Parathyroid adenoma (tissue), 2 donors: ENCODE results near the gene PLEKHA8.

ENCODE experiments used
- H2AFZ ChIP-seq: fragments of 300-600 bp; sonication (generic); one replicate; pipeline ENCODE4 v1.7.0; 2017; ENCODE audit warnings: antibody characterized with exemption, mild to moderate bottlenecking
- H3K27ac ChIP-seq: fragments of 300-600 bp; sonication (generic); one replicate; pipeline ENCODE4 v1.7.0; 2017
- H3K27me3 ChIP-seq: fragments of 300-600 bp; sonication (generic); one replicate; pipeline ENCODE4 v1.7.0; 2017; ENCODE audit warnings: low read length; ENCODE audit not compliant: control insufficient read depth, insufficient read depth
- H3K36me3 ChIP-seq: fragments of 300-600 bp; sonication (generic); one replicate; pipeline ENCODE4 v1.7.0; 2017; ENCODE audit warnings: low read length; ENCODE audit not compliant: control insufficient read depth, insufficient read depth
- H3K4me1 ChIP-seq: fragments of 300-600 bp; sonication (generic); one replicate; pipeline ENCODE4 v1.7.0; 2017; ENCODE audit warnings: control low read depth
- H3K4me2 ChIP-seq: fragments of 300-600 bp; sonication (generic); one replicate; pipeline ENCODE4 v1.7.0; 2017; ENCODE audit warnings: low read length
- H3K4me3 ChIP-seq: fragments of 300-600 bp; sonication (generic); one replicate; pipeline ENCODE4 v1.7.0; 2017; ENCODE audit warnings: low read depth, low read length
- H3K79me2 ChIP-seq: fragments of 300-600 bp; sonication (generic); one replicate; pipeline ENCODE4 v1.7.0; 2017; ENCODE audit warnings: control low read depth
- H3K9ac ChIP-seq: fragments of 300-600 bp; sonication (generic); one replicate; pipeline ENCODE4 v1.7.0; 2017; ENCODE audit warnings: mild to moderate bottlenecking
- H3K9me3 ChIP-seq: fragments of 300-600 bp; sonication (generic); one replicate; pipeline ENCODE4 v1.7.0; 2017; ENCODE audit warnings: low read length; ENCODE audit not compliant: control insufficient read depth
- TF ChIP-seq, protein P1 (sequence below): fragments of 300-600 bp; sonication (generic); IDR thresholded peaks from one replicate; pipeline ENCODE4 v1.7.0; 2017; ENCODE audit warnings: antibody characterized with exemption, mild to moderate bottlenecking
- donor health status: primary hyperparathyroidism.

PLEKHA8 gene

DNA sequence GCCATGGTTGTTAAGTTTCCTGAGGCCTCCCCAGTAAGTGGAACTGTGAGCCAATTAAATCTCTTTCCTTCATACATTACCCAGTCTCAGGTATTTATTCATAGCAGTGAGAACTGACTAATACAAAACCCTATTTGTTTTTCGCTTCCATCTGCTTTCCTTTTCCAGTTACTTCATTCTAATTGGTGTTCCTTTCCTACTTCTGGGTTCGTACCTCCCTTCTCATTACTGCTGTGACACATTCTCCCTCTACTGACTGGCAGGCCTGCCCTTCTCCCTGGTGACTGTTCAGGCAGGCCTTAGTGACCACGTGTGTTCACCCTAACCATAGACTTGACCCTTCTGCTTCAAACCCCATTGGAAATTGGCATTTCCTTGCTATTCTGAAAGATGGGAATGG is 144.2 kb downstream of the PLEKHA8 start:
- Histone ChIP-seq H3K9me3 (no peaks in the 10 kb centered on the region), H3K4me1 (no peaks in the 10 kb centered on the region), H3K9ac (no peak overlapping the region), H2AFZ (peak overlapping the region; percentile 11), H3K4me3 (no peak overlapping the region), H3K27me3 (no peaks in the 10 kb centered on the region), H3K4me2 (no peak overlapping the region), H3K36me3 (no peaks in the 10 kb centered on the region), H3K79me2 (no peaks in the 10 kb centered on the region), H3K27ac (no peak overlapping the region)
- TF ChIP-seq, protein P1, sequence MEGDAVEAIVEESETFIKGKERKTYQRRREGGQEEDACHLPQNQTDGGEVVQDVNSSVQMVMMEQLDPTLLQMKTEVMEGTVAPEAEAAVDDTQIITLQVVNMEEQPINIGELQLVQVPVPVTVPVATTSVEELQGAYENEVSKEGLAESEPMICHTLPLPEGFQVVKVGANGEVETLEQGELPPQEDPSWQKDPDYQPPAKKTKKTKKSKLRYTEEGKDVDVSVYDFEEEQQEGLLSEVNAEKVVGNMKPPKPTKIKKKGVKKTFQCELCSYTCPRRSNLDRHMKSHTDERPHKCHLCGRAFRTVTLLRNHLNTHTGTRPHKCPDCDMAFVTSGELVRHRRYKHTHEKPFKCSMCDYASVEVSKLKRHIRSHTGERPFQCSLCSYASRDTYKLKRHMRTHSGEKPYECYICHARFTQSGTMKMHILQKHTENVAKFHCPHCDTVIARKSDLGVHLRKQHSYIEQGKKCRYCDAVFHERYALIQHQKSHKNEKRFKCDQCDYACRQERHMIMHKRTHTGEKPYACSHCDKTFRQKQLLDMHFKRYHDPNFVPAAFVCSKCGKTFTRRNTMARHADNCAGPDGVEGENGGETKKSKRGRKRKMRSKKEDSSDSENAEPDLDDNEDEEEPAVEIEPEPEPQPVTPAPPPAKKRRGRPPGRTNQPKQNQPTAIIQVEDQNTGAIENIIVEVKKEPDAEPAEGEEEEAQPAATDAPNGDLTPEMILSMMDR, result no peak

DNA sequence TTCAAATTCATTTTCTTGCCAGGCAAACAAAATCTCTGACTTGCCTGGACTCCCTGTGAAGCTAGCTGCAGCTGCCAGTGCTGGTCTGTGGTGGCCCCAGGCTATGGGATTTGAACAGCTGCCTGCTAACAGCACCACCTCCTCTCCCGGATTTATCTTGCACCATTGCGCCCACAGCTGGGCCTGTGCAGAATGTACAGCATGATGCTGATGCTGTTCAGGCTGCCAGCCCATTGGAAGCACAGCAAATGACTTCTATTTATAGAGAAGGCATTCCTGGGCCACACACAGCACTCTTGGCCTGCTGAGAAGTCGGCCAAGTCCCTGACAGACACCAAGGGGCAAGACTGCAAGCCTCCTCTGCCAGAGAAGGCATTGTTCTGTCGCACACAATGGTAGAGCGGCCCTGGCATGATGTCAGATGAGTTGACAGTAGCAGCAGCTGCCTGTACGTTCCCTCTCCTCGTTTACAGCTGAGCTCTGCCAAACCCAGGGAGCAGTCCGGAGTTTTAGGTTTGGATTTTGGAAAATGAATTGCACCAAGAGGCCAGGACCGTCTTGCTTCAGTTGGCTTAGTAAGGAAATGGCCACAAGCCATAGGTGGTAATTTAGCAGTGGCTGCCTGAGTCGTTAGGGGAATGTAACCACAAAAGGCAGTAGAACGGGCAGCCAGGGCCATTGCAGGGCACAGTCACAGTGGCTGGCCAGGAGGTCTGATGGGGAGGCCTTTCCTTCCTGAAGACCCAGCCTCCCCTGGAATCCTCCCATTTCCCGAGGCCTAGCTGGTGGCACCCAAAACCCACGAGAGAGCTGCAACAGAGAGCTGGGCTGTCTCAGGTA is 145.1 kb downstream of the PLEKHA8 start:
- Histone ChIP-seq H3K4me2 (no peak overlapping the region), H3K79me2 (no peaks in the 10 kb centered on the region), H3K36me3 (no peaks in the 10 kb centered on the region), H3K4me3 (no peak overlapping the region), H3K27me3 (no peaks in the 10 kb centered on the region), H3K9me3 (no peaks in the 10 kb centered on the region), H3K9ac (no peak overlapping the region), H3K27ac (no peak overlapping the region), H2AFZ (no peak overlapping the region), H3K4me1 (no peaks in the 10 kb centered on the region)
- TF ChIP-seq, protein P1, result no peak

DNA sequence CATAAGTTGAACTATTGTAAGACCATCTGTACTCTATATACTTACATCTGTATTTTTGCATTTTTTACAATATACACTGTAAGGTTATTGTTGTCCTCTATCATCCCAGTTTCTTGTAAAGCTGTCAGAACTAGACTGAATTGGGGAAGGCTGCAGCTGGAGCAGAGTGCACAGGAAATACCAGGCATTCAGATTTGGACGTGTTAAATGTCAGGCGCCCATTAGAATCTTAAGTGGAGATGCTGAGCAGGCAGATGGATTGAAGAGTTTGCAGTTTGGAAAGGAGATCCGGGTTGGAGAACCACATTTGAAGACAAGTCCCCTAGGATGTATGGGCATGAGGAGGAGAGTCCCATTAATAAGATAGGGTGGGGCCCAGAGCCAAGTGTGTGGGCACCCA is 147.0 kb downstream of the PLEKHA8 start:
- H3K4me1 ChIP-seq, result no peaks in the 10 kb centered on the region

DNA sequence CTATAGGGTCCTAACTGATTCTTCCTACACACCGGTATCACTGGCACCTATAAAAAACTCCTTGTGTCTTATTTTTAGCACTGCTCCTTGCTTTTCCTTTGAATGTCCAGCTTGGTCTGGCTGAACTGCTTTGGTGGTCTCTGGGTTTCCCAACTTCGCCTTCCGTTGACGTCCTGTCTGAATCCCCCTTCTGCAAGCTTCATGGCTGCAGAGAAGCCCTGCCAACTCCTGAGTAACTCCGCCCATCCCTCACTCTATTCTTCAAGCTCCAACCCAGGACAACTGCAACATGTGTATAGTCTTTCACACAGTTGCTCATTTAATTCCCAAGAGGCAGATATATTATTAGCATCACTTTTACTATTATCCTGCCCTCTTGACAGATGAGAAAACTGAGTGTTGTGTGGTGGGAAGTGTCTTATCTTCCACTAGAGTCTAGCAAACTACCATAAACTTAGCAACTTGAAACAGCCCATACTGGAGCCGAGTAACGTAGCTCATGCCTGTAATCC is 147.5 kb downstream of the PLEKHA8 start:
- Histone ChIP-seq H3K36me3 (no peaks in the 10 kb centered on the region), H2AFZ (no peak overlapping the region), H3K4me1 (no peaks in the 10 kb centered on the region), H3K27me3 (no peaks in the 10 kb centered on the region), H3K4me3 (no peak overlapping the region), H3K27ac (no peak overlapping the region), H3K9me3 (no peaks in the 10 kb centered on the region), H3K9ac (no peak overlapping the region), H3K79me2 (no peaks in the 10 kb centered on the region), H3K4me2 (no peak overlapping the region)
- TF ChIP-seq, protein P1, result no peak

More for the DNA sequence above, 147.0 kb downstream of the PLEKHA8 start:
- Histone ChIP-seq H3K79me2 (no peaks in the 10 kb centered on the region), H3K9me3 (no peaks in the 10 kb centered on the region), H3K4me2 (no peak overlapping the region), H3K36me3 (no peaks in the 10 kb centered on the region), H3K9ac (no peak overlapping the region), H3K4me3 (no peak overlapping the region), H2AFZ (no peak overlapping the region), H3K27me3 (no peaks in the 10 kb centered on the region), H3K27ac (no peak overlapping the region)
- TF ChIP-seq, protein P1, result no peak
